Panc1 (cell line): ENCODE measurements around the gene CDX1. TPM values are rescaled to one million over a fixed set of nuclear protein-coding genes. Genes with fewer than 3 reads are reported as not detected.
A peak's percentile ranks its signal among the peaks of the same experiment; 100 is the strongest.

ENCODE experiments used
- ATAC-seq: fragments of 200-7000 bp; cut with Tn5 transposase; 2 replicates; pipeline ENCODE4 v1.9.1; 2020; ENCODE audit warnings: mild to moderate bottlenecking, moderate library complexity
- BruUV-seq: library from RNA; stranded (reverse); fragments of 400-500 nt; replicated peaks from 2 replicates; lab custom pipeline; 2021; lab: Mats Ljungman, UMichigan
- CTCF ChIA-PET: fragments of 300-600 bp; sonication (Branson Sonifier 250); formaldehyde crosslinking; loops from one replicate; lab custom pipeline; 2022; ENCODE audit warnings: antibody characterized with exemption; lab: Charles Lee
- POLR2A ChIA-PET: fragments of 300-600 bp; sonication (Branson Sonifier 250); formaldehyde crosslinking; loops from one replicate; lab custom pipeline; 2022; ENCODE audit warnings: antibody characterized with exemption; lab: Charles Lee
- DNase-seq: peaks from one replicate; pipeline ENCODE4 v3.0.0-alpha.2; 2010; ENCODE audit warnings: low read depth, low spot score
- H3K27ac ChIP-seq: 2 replicates; pipeline ENCODE4 v1.5.1; 2011; ENCODE audit warnings: mild to moderate bottlenecking, low read length, inconsistent platforms
- H3K27me3 ChIP-seq: fragments of 200-500 bp; sonication (Bioruptor generic); 2 replicates; pipeline ENCODE4 v1.6.0; 2014; ENCODE audit warnings: low read length, inconsistent platforms; ENCODE audit not compliant: control insufficient read depth, insufficient read depth
- H3K36me3 ChIP-seq: fragments of 200-500 bp; sonication (Bioruptor generic); 2 replicates; pipeline ENCODE4 v1.5.1; 2014; ENCODE audit warnings: inconsistent platforms, mild to moderate bottlenecking, low read length, moderate library complexity; ENCODE audit not compliant: control insufficient read depth, insufficient read depth
- H3K4me1 ChIP-seq: 2 replicates; pipeline ENCODE4 v1.5.1; 2011; ENCODE audit warnings: inconsistent platforms, mild to moderate bottlenecking, low read length, moderate library complexity; ENCODE audit not compliant: control insufficient read depth, insufficient read depth
- H3K4me3 ChIP-seq, 2 experiments: 2 replicates each; pipeline ENCODE4 v1.5.1; 2011 to 2012; ENCODE audit warnings: low read depth in 2 of 2, low read length in 2 of 2, mild to moderate bottlenecking in 2 of 2, inconsistent platforms in 1 of 2, moderate library complexity in 1 of 2
- H3K9me3 ChIP-seq: fragments of 200-500 bp; sonication (Bioruptor generic); 2 replicates; pipeline ENCODE4 v1.5.1; 2014; ENCODE audit warnings: low read depth, mild to moderate bottlenecking, inconsistent platforms, low read length, moderate library complexity; ENCODE audit not compliant: control insufficient read depth, insufficient read depth
- CTCF ChIP-seq: fragments of 450-650 bp; IDR thresholded peaks from 2 replicates; pipeline ENCODE4 v1.5.1; 2017; ENCODE audit warnings: mild to moderate bottlenecking
- POLR2AphosphoS5 ChIP-seq: IDR thresholded peaks from 2 replicates; pipeline ENCODE4 v1.6.1; 2012; ENCODE audit warnings: mild to moderate bottlenecking, low read depth, low read length, moderate library complexity
- REST ChIP-seq, 2 experiments: IDR thresholded peaks; 2 replicates each; pipeline ENCODE4 v1.6.1; 2011 to 2012; ENCODE audit warnings: low read depth in 2 of 2, control low read depth in 1 of 2, low read length in 1 of 2, mild to moderate bottlenecking in 1 of 2, moderate library complexity in 1 of 2; ENCODE audit not compliant: insufficient read depth in 1 of 2
- SIN3A ChIP-seq: IDR thresholded peaks from 2 replicates; pipeline ENCODE4 v1.6.1; 2012; ENCODE audit warnings: low read depth, mild to moderate bottlenecking, low read length, moderate library complexity, borderline replicate concordance; ENCODE audit not compliant: insufficient read depth
- TCF7L2 ChIP-seq: IDR thresholded peaks from 2 replicates; pipeline ENCODE4 v1.6.1; 2011; ENCODE audit warnings: mild to moderate bottlenecking, low read depth, low read length, inconsistent platforms
- in situ Hi-C: cut with HindIII; loops from 2 replicates; pipeline ENCODE4 v1.10.0; 2016; ENCODE audit warnings: low sequenced_read_pairs, low pct_unique_long_range_greater_than_20kb
- intact Hi-C: fragments of 100-400 bp; cut with micrococcal nuclease; formaldehyde crosslinking; loops from one replicate; pipeline ENCODE4 v1.10.0; 2022; ENCODE audit not compliant: unreplicated experiment
- total RNA-seq: library from RNA; stranded (reverse); gene quantifications from one replicate; pipeline ENCODE4 v1.2.1, GENCODE V29; 2021; ENCODE audit not compliant: unreplicated experiment

CDX1 gene
- total RNA-seq, 1 experiment from 2014 or later: not detected

- DNase-seq: no peak
Measured at GRCh38 chr5:150141544-150142184, 24.9 kb upstream of the CDX1 start.

More at GRCh38 chr5:150141544-150142184, 24.9 kb upstream of the CDX1 start:
- Histone ChIP-seq H3K27me3 (no peaks in the 10 kb centered on the region), H3K9me3 (no peaks in the 10 kb centered on the region), H3K36me3 (no peaks in the 10 kb centered on the region), H3K4me1 (peaks cover 32% of the 10 kb centered on the region), H3K4me3 (no peak overlapping the region), H3K27ac (no peak overlapping the region; the same call in 1 of the 2 replicates)
- intact Hi-C loops (no loop called here), in situ Hi-C loops (no loop called here)
- ChIA-PET POLR2A (no interaction called here), CTCF (no interaction called here)
- no TSS peak for BruUV-seq
- 0 out of 2 replicates have a peak, but pooled peaks have one; percentile 19 for ATAC-seq
- TF ChIP-seq CTCF (no peak), REST (IDR thresholded peaks at IDR 0.05; ENCODE audit: insufficient read depth in 1 of 2, low read depth in 2 of 2, low read length in 1 of 2) (no peak), POLR2AphosphoS5 (no peak), TCF7L2 (no peak), SIN3A (no peak)
